Keratinocyte (primary cell): ENCODE measurements around the gene EYS.

ENCODE experiments used
- EZH2 ChIP-seq: IDR thresholded peaks from one replicate; pipeline ENCODE4 v1.6.1; 2012; ENCODE audit warnings: inconsistent platforms, mild to moderate bottlenecking, low read length, moderate library complexity
- TF ChIP-seq, protein P1 (sequence below), 3 experiments: IDR thresholded peaks in 1 of 3; conservative IDR thresholded peaks in 1 of 3; optimal IDR thresholded peaks in 1 of 3; 2 replicates in 2 of 3; 3 replicates in 1 of 3; pipeline versions ENCODE3 to v1.5.1; 2011; ENCODE audit warnings: low read length in 3 of 3, mild to moderate bottlenecking in 3 of 3, moderate library complexity in 2 of 3, control low read depth in 1 of 3, inconsistent platforms in 1 of 3; ENCODE audit not compliant: insufficient read depth in 2 of 3; ENCODE audit errors: extremely low read depth in 1 of 3

DNA sequence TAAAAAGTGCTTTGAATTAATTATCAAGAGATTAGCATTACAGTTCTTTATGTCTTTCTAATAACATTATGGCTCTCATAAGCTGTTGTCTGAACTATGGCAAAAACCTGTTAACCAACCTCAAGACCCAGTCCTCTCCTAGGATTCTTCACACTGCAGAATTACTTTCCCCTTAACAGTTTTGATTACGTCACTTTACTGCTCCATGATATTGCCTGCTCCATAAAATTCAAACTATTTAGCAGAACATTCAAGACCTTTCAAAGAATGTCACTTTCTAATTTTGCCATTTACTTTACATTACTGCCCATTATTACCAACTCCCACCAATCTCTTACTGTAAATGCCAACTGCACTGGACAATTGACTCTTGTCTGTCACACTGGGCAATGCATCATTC, 1227.9 kb downstream of the EYS start:
- TF ChIP-seq, protein P1, sequence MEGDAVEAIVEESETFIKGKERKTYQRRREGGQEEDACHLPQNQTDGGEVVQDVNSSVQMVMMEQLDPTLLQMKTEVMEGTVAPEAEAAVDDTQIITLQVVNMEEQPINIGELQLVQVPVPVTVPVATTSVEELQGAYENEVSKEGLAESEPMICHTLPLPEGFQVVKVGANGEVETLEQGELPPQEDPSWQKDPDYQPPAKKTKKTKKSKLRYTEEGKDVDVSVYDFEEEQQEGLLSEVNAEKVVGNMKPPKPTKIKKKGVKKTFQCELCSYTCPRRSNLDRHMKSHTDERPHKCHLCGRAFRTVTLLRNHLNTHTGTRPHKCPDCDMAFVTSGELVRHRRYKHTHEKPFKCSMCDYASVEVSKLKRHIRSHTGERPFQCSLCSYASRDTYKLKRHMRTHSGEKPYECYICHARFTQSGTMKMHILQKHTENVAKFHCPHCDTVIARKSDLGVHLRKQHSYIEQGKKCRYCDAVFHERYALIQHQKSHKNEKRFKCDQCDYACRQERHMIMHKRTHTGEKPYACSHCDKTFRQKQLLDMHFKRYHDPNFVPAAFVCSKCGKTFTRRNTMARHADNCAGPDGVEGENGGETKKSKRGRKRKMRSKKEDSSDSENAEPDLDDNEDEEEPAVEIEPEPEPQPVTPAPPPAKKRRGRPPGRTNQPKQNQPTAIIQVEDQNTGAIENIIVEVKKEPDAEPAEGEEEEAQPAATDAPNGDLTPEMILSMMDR (optimal IDR thresholded peaks at IDR 0.05 in 1 of 3, IDR thresholded peaks at IDR 0.05 in 1 of 3, conservative IDR thresholded peaks at IDR 0.05 in 1 of 3; ENCODE audit: extremely low read depth in 1 of 3, insufficient read depth in 2 of 3, low read length in 3 of 3), result no peak
- no peak for TF ChIP-seq EZH2
